HG03280 (cell line): ENCODE data around the gene HIRA.
"Not testable (repeated sequence)": the region's sequence is repeated elsewhere in the genome, so short reads cannot be mapped to it uniquely, and the experiment has no call there.

Source experiments
- ATAC-seq: cut with Tn5 transposase; IDR thresholded peaks from one replicate; pipeline ENCODE4 v1.9.1; 2021; ENCODE audit warnings: mild to moderate bottlenecking, moderate library complexity; ENCODE audit not compliant: unreplicated experiment

Gene HIRA

DNA sequence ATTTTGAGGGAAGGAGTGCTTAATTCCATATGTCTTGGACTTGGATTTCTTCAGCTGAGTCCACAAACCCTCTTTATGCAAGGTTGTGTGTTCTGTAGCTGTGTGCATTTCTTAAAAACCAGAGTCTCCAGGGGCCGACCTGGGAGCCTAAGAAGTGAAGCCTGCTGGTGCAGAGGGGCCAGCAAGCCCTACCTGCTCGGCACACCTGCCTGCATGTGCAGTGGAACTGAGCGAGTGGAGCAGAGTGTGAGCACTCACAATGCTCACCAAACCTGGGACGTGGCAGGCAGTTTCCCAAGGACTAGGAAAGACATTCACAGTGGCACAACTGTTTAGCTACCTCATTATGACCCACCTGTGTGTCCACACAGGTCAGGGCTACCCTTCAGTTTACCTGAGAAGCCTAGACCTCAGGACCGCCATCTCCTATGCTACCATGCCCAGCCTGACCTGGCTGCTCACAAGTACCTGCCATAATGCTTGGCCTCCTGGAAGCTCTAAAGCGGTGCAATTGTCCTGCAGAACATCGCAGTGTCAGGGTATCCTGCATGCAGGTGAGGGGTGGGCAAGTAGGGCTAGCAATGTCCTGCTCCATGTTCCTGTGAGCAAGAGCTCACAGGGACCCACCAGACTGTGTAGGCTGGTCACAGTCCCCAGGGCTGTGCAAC lies 12.1 kb upstream of the HIRA start:
- no peak for ATAC-seq

DNA sequence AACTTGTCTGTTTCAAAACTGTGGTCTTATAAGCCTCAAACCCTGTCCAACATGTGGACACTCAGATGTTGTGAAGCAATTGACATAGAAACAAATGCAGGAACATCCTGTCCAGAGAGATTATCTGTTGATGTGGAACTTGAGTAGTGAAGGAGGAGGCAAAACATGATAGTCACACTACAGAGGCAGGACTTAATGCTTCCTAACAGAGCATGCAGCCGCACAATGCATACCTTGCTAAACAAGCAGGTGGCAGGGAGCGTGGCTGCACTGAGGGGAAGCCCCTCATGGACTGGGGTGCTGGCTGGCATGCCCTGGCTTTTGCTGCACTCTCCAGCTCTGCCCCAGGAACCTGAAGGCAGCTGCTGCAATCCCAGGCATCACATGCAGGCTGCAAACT lies 10.6 kb upstream of the HIRA start:
- ATAC-seq = no peak

DNA sequence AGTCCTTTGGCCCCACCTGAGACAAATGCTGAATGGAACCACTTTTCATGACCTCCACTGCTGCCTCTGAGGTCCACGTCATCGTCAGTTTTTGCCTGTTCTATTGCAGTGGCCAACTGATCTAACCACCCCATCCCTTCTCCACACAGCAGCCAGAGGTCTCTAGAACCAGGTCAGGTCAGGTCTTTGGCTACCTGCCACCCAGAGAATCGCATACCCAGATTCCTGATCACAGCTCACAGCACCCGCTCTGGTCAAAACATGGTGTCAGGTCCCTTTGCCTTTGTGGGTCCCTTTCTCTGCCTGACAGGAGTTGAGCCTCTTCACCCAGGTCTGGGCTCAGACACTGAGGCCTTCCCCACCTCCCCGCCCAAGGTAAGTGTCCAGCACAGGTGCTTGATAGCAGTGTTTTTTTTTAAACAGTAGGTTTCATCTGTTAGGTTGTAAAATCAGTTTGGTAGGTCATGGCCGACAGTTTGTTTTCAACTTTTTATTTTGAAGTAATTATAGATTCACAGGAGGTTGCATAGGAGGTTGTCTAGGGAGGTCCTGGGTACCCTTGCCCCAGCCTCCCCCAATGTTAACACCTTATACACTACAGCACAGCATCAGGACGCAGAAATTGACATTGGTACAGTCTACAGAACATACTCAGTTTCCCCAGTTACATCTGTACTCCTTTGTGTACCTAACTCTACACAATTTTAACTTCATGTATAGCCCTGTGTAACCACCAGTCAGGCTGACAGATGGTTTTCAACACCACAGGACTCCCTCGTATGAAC lies 9.1 kb upstream of the HIRA start:
- no peak for ATAC-seq

DNA sequence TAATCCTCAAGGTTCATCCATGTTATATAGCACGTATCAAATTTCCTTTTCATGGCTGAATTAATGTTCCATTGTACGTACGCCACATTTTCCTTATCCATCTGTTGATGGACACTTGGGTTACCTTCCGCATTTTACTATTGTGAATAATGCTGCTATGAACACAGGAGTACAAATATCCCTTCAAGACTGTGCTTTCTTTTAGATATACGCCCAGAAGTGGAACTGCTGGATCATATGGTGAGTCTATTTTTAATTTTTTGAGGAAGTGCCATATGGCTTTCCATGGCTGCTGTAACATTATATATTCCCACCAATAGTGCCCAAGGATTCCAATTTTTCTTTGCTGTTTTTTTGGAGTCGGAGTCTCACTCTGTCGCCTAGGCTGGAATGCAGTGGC lies 6.8 kb upstream of the HIRA start:
- no peak for ATAC-seq

DNA sequence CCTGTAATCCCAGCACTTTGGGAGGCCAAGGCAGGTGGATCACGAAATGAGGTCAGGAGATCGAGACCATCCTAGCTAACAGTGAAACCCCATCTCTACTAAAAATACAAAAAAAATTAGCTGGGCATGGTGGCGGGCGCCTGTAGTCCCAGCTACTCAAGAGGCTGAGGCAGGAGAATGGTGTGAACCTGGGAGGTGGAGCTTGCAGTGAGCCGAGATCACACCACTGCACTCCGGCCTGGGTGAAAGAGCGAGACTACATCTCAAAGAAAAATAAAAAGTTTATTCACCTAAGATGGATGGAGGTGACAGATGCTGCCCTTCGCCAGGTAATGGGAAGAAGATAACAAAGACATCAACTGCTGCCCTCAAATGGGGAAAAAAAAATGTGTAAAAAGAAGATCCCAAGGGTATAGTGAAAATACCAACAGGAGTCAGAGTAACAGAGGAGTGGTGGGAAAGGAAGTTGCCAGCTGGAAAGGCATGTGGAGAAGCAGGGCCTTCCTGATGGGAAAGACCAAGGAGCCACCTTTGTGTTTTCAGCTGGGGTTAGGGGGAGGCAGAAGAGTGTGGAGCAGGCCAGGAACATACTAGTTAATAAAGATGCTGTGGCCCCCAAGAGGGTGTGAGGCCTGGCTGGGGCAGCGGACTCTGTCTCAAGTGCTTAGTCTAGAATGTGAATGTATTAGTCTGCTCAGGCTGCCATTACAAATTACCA lies 5.1 kb upstream of the HIRA start:
- ATAC-seq = not testable (repeated sequence)

DNA sequence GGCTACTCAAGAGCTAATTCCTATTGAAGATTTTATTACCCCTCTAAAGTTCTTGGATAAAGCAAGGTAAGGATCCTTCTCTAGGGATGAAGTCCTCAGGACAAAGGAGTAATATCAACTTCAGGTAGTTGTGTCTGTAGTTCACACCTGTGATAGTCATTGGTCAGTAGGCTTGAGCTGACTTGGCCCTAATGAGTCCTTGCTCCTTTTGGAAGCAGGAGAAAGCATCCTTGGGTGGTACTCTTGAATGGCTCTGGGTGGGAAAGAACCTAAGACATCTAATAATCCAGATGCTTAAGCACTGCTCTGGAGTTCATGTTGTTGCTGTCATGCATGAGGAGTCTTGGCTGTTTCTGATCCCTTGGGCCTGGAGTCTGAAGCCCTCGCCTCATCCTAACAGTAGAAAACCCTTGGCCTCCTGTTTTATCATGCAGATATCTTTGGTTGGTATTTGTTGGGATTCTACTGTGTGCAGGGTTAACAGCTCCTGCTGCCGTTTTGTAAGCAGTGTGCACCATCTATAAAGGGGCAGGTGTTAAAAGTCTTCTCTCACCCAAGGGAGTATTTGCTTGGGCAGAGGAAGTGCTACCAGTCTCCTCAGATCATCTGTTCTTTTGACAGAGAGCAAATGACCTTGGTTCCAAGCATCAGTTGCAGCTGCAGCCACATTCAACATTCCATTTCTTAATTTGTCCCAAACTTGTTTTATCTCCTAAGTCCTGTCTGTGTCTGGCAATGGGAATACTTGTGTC lies 3.5 kb upstream of the HIRA start:
- ATAC-seq = no peak

DNA sequence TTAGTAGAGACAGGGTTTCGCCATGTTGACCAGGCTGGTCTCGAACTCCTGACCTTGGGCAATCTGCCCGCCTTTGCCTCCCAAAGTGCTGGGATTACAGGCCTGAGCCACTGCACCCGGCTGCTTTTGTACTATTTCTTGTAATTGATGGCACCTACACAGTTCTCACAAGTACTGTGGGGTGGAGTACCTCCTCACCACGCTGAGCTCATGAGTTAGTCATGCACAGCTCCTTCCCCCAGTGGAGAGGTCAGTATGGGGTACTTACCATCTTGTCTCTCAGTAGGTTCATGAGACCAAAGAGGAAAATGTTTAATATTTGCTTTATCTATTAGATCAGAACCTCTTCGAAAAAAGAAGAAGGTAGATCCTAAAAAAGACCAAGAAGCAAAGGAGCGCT lies 2.9 kb upstream of the HIRA start:
- no peak for ATAC-seq

DNA sequence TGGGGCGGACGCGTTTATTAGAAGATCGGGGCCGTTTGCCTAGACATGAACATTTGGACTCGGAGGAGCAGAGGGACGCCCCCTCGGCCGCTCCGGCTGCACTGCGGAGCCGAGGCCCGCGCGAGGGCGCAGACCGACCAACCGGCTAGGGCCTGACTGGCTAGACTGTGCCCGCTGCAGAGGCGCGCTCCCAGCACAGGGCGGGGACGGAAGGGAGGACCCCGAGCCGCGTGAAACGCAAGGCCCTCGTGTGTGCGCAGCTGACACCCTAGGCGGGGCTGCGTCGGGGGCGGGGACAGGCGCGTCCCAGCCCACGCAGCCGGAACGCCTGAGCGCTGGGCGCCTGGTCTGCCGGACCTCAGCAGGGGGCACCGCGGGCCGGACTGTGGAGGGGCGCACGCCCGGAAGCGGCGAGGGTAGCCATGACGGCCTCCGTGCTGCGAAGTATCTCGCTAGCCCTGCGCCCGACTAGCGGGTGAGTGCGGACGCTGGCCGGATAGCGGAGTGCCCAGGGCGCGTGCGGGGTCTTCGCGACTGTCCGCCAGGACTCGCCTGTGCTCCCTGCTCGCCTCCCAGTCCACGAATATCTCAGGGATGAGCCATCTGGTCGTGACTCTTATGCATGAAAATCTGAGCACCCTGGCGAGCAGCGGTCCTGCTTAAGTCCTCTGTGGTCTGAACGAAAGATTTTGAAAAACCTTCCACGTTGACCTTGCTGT lies 759 bp upstream of the HIRA start, which contains the start of gene MRPL40:
Gene MRPL40 (plus strand): TSS at position 413 of the 719 bp plus-strand sequence. CDS start 10 bp downstream, at position 423.
- ATAC-seq = peak; percentile 74

DNA sequence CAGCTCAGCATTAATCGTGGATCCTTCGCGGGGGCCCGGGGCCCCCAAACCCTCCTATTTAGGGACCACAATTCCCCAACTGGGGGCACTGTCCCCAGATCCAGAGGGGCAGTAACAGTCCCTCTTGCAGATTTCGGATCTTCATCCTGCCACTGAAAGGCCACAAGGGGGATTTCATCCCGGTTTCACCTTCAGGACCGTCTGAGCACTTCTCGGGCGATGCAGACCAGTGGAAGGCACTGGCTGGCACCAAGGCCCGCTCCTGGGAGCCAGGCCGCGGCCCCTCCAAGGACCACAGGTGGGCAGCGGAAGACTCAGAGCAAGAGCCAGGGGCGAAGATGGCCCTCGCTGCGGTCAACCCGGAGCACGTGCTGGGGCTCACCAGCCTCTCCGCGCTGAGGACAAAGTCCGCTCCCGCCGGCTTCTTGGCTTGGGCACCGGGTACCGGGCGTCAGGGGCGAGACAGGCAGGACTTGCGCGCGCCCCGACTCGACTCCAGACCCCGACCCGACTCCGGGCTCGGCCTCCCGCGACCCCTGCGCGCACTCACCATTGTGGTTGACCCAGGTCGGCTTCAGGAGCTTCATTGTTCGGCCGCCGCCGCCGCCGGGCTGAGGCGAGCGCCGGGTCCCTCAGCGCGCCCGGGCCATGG lies 517 bp downstream of the HIRA start:
- ATAC-seq = peak; percentile 5

DNA sequence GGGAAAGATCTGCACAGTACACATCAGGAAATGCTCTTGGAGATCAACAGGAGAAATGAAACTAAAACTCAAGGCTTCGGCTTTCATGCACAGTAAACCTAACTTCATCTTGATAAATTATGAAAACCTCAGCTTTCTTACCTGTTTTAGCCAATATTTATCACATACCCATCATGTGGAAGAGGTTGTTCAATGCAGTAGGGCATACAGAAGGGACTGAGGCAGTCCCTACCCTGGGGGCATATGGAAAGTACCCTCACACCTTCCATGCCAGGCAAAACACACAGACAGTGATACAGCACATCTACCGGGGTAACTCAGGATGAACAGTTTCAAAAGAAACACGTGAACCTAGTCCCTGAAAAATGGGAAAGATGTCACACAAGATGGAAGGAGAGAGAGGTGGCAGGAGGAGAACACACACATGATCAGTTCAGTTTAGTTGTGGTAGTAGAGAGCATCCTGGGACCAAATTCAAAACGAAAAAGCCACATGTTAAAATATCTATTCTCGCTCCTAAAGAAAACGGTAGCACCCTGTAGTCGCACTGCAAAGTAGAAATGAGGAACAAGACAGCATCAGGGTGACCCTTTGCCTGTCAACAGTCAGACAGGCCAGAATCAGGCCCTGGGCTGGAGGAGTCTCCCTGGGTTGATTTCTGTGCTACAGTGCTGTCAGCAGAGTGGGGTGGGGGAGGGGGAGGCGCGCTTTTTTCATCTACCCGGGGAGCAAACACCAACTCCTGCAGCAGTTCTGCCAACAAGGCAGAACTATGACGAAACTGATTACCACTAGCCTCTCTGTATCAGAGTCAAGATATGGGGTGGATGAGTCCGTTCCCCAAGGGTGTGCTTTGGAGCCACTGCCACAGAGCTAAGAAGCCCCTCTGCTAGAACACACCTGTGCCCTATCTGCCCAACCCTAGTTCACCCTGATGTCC lies 1.3 kb downstream of the HIRA start:
- no peak for ATAC-seq

DNA sequence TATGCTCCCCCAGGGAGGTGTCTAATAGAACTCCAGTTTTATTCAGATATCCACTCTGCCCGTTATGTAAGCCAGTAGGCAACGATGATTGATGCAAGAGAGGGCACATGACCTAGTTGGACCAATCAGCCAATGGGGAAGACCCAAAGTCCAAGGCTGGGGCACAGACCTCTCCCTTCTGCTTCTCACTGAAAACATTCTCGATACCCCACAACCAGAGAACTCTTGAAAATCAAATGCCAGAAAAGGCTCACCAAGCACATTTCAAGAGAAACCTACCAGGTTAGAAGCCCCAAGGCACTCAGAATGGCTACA lies 7.4 kb downstream of the HIRA start:
- ATAC-seq = no peak

DNA sequence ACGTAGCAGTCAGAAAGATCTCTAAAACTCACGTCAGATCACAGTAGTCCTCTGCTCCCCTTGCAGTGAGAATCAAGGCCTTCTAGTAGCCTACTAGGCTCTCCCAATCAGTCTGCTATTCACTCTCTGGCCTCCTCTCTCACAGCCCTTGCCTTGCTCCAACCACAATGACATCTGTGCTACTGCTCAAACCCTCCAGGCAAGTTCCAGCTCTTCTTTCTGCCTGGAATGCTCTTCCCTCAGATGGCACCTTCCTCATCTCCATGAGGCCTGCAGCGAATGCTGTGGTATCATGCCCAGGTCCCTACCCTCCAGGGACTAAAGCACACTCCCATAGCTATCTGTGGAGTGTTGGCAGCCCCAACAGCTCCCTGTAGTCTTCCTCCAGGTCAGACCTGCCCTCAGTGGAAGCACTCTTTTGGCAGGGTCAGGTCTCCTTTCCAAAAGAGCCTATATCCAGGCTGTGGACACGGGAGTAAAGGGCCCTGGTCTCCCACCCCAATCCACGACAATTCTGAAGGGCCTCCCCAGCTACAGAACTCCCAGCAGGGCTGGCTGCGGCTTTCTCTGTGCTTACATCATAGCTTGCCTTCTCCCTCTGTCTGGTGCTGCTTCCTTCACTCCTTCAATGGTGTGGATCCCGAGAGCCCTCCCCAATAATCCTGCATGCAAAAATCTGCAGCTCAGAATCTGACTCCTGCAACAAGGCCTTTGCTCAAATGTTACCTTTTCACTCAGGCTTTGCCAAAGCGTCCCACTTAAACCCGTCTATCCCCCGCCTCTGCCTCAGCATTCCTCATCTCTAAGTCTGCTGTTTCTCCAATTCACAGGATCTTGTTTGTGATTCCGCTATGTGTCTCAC lies 8.9 kb downstream of the HIRA start:
- no peak for ATAC-seq

DNA sequence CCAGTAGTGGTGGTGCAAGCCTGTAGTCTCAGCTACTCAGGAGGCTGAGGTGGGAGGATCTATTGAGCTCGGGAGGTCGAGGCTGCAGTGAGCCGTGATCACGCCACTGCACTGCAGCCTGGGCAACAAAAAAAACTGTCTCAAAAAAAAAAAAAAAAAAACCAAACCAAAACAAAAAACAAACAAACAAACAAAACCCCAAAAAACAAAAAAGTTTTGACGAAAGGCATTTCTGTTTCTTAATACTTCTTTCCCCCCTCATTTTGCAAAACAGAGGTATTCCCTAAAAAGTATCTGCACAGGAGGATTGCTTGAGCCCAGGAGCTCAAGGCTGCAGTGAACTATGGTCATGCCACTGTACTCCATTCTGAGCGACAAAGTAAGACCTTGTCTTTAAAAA lies 11.2 kb downstream of the HIRA start:
- ATAC-seq = no peak

DNA sequence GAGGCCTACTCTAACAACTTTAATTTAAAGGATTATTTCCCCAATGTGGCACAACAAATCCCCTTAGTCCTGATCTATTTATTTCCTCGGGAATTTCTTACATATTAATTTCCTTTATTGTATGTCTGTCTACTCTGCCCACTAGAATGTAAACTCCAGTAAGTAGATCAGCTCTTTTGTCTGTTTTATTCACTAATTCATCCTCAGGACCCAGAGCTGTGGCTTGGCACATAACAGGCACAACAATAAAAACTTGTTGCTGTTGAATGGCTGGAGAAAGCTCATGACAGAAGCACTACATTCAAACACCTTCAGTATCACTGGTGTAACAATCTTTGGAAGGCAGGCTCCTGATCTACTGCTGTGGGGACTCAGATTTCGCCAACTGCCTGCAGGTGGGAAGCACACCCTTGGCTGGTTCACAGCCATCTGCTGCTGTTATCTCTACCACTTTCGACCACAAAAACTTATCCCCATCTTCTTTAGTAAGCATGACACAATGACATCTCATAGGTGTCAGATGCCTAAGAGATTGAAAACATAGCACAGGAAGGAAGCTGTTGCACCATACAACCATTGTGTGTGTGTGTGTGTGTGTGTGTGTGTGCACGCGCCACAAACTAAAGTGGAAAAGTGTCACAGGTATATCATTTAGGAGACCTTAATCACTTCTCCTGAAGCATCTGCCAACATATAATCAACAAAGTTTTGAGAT lies 11.9 kb downstream of the HIRA start:
- ATAC-seq = no peak

DNA sequence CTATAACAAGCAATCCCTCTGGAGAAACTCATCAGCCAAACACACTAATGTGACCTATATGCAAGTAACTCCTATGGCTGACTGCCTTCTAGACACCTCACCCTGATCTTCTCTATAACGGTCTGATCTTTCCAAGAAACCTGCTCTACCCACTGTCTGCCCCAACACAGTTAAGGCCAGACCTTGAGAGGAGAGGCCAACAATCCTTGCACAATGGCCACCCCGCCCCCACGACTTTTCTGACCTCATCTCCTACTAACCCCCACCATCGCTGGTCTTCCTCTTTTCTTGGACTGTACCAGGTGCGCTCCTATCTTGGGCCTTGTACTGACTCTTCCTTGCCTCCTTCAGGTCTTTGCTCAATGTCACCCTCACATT lies 12.5 kb downstream of the HIRA start:
- no peak for ATAC-seq

DNA sequence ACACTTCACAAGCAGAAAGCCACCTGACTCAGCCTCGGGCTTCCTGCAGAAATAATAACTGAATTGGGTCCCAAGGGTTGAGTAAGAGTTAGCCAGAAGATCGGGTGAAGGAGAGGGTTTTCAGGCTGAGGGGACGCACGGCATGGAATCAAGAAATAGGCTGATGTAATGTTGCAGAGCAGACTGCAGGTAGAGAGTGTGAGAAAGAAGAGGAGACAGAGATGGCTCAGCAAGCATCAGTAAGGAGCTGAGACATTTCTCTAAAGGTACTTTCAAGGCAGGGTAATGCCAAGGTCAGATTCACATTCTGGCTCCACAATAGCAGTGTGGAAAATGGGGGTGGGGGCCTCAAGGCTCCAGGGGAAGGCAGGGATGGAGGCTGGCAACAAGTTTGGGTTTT lies 18.6 kb downstream of the HIRA start:
- no peak for ATAC-seq

DNA sequence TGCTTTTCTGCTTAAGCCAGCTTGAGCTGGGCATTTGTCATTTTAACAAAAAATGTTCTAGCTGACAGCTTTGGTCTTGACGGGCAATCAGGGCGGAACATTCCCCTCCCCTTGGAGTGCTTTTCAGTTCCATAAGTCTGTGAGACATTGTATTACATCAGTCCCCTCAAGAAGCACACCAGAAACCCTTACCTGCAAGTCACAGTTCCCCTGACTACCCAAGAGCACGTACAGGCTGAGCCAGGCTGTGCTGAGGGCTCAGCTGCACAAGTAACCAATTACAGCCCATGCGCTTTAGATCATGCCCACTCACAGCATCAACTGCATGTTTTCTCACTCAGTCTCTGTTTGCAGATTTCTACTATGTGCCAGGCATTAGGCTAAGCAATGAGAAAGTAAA lies 19.1 kb downstream of the HIRA start:
- ATAC-seq = no peak

DNA sequence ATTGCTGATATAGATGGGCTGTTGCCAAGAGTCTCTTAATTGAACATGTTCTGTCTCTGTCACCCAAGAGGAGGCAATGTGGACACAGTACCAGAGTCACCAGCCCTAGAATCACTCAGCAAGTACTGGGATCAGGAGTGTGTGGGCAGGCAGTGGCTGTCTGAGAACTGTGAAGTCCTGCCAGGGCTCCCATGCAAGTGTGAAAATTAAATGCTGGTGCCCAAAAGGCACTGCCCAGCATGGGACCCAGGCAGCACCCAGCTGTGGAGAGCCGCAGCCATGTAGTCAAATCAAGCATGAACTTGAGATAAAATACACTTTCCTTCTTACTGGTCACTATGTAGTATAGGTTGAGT lies 19.9 kb downstream of the HIRA start:
- no peak for ATAC-seq
